Measurements from ENCODE around the gene TRIM65.

The TRIM65 gene

DNA sequence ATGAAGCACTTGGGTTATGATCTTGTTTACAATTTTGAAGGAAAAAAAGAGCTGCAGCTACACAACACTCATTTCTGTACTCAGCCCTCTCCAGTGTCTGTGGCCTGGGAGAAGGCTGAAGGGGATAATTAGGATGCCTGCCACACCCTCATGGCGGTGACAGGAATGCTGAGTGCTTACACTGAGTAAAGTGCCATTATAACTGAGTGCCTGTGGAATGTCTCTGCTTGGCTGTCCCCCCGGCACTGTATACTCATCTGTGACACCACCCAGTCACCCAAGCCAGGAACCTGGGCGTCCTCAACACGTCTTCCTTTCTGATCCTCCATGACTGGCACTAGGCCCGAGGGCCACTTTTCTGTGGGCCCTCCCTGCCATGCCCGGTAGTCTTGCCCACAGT, 11.4 kb upstream of the TRIM65 start:
- Histone ChIP-seq H3K36me3 (ENCODE audit: insufficient read depth, low read length) (no peaks in the 10 kb centered on the region), H3K9me2 (replicated peaks; ENCODE audit: low read depth, low read length) (no peaks in the 10 kb centered on the region), H3K9ac (ENCODE audit: low read depth, low read length, poor library complexity, severe bottlenecking) (no peak overlapping the region), H3K79me2 (ENCODE audit: insufficient read depth, low read length) (peaks cover 14% of the 10 kb centered on the region), H2AFZ (ENCODE audit: low read length) (no peak overlapping the region), H3K27me3 (ENCODE audit: insufficient read depth, low read length, poor library complexity, severe bottlenecking) (no peaks in the 10 kb centered on the region), H3K4me1 (ENCODE audit: insufficient read depth, low read length, poor library complexity, severe bottlenecking) (peaks cover 42% of the 10 kb centered on the region), H3K9me3 (ENCODE audit: insufficient read depth, low read depth, low read length) (no peaks in the 10 kb centered on the region), H4K20me1 (ENCODE audit: insufficient read depth, low read length, poor library complexity, severe bottlenecking) (peaks cover 6% of the 10 kb centered on the region), H3K4me2 (ENCODE audit: low read depth, low read length, poor library complexity, severe bottlenecking) (no peak overlapping the region), H3K4me3 (ENCODE audit: low read length, poor library complexity, severe bottlenecking) (no peak overlapping the region), H3F3A (ENCODE audit: low read depth) (no peaks in the 10 kb centered on the region)
- TF ChIP-seq CTCF (conservative IDR thresholded peaks at IDR 0.05; ENCODE audit: low read length) (no peak), EZH2phosphoT487 (IDR thresholded peaks at IDR 0.05; ENCODE audit: borderline replicate concordance) (no peak)

- Histone ChIP-seq H2AFZ (ENCODE audit: low read length) (peak overlapping the region; percentile 27), H3K9ac (ENCODE audit: low read depth, low read length, poor library complexity, severe bottlenecking) (peak overlapping the region; percentile 14), H3K4me2 (ENCODE audit: low read depth, low read length, poor library complexity, severe bottlenecking) (no peak overlapping the region)
Measured at GRCh38 chr17:75906143-75906884, 9.6 kb upstream of the TRIM65 start.

GRCh38 chr17:75904749-75905521, 8.2 kb upstream of the TRIM65 start, which contains the start of gene MRPL38:
TSS of gene MRPL38 (minus strand) at chr17:75904884. CDS start at chr17:75904875, 9 bp downstream.
- Histone ChIP-seq H3K4me2 (ENCODE audit: low read depth, low read length, poor library complexity, severe bottlenecking) (peak within 1 kb of the TSS; percentile 100), H2AFZ (ENCODE audit: low read length) (peak within 1 kb of the TSS; percentile 91), H3K4me1 (ENCODE audit: insufficient read depth, low read length, poor library complexity, severe bottlenecking) (peaks cover 35% of the 10 kb centered on the region), H3K79me2 (ENCODE audit: insufficient read depth, low read length) (peaks cover 32% of the 10 kb centered on the region), H3K9me2 (replicated peaks; ENCODE audit: low read depth, low read length) (no peaks in the 10 kb centered on the region), H3K4me3 (ENCODE audit: low read length, poor library complexity, severe bottlenecking) (peak within 1 kb of the TSS; percentile 100), H3F3A (ENCODE audit: low read depth) (no peaks in the 10 kb centered on the region), H3K9me3 (ENCODE audit: insufficient read depth, low read depth, low read length) (no peaks in the 10 kb centered on the region), H3K36me3 (ENCODE audit: insufficient read depth, low read length) (peaks cover 13% of the 10 kb centered on the region; the same call in 1 of the 2 replicates), H3K9ac (ENCODE audit: low read depth, low read length, poor library complexity, severe bottlenecking) (peak within 1 kb of the TSS; percentile 95), H3K27me3 (ENCODE audit: insufficient read depth, low read length, poor library complexity, severe bottlenecking) (no peaks in the 10 kb centered on the region), H4K20me1 (ENCODE audit: insufficient read depth, low read length, poor library complexity, severe bottlenecking) (peaks cover 6% of the 10 kb centered on the region)
- TF ChIP-seq EZH2phosphoT487 (IDR thresholded peaks at IDR 0.05; ENCODE audit: borderline replicate concordance), result no peak
- TF ChIP-seq CTCF (conservative IDR thresholded peaks at IDR 0.05; ENCODE audit: low read length), result peak; percentile 74

More at GRCh38 chr17:75906143-75906884, 9.6 kb upstream of the TRIM65 start:
- no peaks in the 10 kb centered on the region for H3K9me2 ChIP-seq (replicated peaks; ENCODE audit: low read depth, low read length)
- H3K27me3 ChIP-seq (ENCODE audit: insufficient read depth, low read length, poor library complexity, severe bottlenecking), result no peaks in the 10 kb centered on the region
- H3K36me3 ChIP-seq (ENCODE audit: insufficient read depth, low read length), result peaks cover 8% of the 10 kb centered on the region; the same call in 1 of the 2 replicates
- H4K20me1 ChIP-seq (ENCODE audit: insufficient read depth, low read length, poor library complexity, severe bottlenecking), result peaks cover 6% of the 10 kb centered on the region
- TF ChIP-seq EZH2phosphoT487 (IDR thresholded peaks at IDR 0.05; ENCODE audit: borderline replicate concordance), result no peak
- no peak for TF ChIP-seq CTCF (conservative IDR thresholded peaks at IDR 0.05; ENCODE audit: low read length)
- H3F3A ChIP-seq (ENCODE audit: low read depth), result no peaks in the 10 kb centered on the region
- no peak overlapping the region for H3K4me3 ChIP-seq (ENCODE audit: low read length, poor library complexity, severe bottlenecking)
- peaks cover 32% of the 10 kb centered on the region for H3K79me2 ChIP-seq (ENCODE audit: insufficient read depth, low read length)
- peaks cover 46% of the 10 kb centered on the region for H3K4me1 ChIP-seq (ENCODE audit: insufficient read depth, low read length, poor library complexity, severe bottlenecking)
- H3K9me3 ChIP-seq (ENCODE audit: insufficient read depth, low read depth, low read length), result no peaks in the 10 kb centered on the region

Measured in Loucy (cell line).